ENCODE data around the gene WDR76.
A peak's percentile ranks its signal among the peaks of the same experiment; 100 is the strongest.

DNA sequence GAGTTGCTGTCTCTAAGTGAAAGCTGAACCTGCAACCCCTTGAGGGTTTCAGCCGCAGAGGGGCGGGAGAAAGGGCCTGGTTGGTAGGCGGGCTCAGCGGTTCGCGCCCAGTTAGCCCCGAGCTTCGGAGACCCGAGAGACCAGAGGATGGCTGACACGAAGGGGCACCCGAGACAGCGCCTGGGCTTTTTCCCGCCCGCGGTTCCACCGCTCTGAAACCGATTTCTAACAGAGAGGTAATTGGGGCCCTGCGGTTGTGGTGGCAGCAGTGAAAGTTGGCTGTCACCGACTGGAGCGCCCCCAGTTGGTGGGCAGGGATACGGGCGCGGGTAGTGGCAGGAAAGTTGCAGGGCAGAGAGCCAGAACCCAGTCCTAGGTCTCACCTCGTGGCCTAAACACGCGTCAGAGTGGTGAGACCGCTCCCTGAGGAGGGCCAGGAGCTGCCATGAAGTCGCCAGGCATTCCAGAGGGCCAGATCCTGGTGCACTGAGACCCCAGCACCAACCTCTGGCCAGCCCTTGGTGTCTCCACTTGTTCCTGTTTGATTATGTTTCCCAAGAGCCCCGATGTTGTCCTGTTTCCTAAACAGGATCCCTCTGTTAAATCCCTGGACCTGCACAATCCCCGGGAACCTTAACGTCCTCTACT lies 49.4 kb upstream of the WDR76 start:
- peak; percentile 55 for TF ChIP-seq POLR2AphosphoS5 (IDR thresholded peaks at IDR 0.05)
- TF ChIP-seq CTCF (IDR thresholded peaks at IDR 0.05): peak; percentile 54 to 86 (median 82)
- TF ChIP-seq POLR2A (IDR thresholded peaks at IDR 0.05): no peak

All from gastroesophageal sphincter (tissue), 3 donors.